GM21515 (cell line): ENCODE results near the gene DUSP5.

ENCODE experiments used
- ATAC-seq: cut with Tn5 transposase; IDR thresholded peaks from one replicate; pipeline ENCODE4 v1.9.1; 2021; ENCODE audit not compliant: unreplicated experiment

Gene DUSP5

GRCh38 chr10:110499796-110500514 is 2.2 kb downstream of the DUSP5 start:
- ATAC-seq, result no peak

DNA sequence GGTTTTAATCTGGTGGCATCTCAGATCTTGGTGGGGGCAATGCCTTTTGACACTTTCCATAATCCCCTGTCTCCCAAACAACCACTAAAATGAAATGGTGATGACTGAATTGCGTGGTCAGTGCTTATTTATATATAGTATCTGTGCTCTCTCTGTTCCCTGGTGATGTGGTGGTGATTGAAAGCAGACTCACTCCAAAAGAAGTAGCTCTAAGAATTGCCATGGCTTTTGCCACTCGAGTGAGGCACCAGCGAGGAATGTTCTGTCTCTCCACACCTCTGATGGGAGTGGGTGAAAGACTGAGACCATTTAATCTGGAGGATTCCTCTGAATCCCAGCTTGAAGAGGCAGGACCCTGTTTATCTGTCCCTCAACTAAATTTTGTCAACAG is 2.8 kb downstream of the DUSP5 start:
- no peak for ATAC-seq

- ATAC-seq, result no peak
Measured at GRCh38 chr10:110501142-110501937, 3.6 kb downstream of the DUSP5 start.

GRCh38 chr10:110502072-110502845 is 4.6 kb downstream of the DUSP5 start:
- ATAC-seq, result no peak

DNA sequence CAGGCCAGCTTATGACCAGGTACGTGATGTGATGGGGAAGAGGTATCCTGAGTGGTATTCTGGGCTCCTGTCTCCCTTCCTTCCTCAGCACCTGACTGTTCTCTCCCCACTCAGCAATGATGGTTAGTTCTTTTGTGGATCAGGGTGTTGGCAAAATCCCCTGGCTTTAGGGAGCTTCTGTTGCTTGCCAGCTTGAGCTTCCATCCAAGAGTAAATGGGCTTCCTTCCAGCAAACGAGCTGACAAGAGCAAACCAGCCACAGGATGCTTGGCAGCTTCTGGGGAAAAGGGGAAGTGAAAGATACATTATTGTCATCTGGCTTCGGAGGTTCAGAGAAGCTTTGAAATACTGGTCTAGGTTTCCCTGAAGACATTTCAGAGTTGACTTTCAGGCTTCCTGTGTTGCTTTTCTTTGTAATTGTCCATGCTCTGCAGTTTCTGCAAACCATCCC is 5.2 kb downstream of the DUSP5 start:
- peak; percentile 45 for ATAC-seq

GRCh38 chr10:110503528-110504110 is 5.9 kb downstream of the DUSP5 start:
- no peak for ATAC-seq

DNA sequence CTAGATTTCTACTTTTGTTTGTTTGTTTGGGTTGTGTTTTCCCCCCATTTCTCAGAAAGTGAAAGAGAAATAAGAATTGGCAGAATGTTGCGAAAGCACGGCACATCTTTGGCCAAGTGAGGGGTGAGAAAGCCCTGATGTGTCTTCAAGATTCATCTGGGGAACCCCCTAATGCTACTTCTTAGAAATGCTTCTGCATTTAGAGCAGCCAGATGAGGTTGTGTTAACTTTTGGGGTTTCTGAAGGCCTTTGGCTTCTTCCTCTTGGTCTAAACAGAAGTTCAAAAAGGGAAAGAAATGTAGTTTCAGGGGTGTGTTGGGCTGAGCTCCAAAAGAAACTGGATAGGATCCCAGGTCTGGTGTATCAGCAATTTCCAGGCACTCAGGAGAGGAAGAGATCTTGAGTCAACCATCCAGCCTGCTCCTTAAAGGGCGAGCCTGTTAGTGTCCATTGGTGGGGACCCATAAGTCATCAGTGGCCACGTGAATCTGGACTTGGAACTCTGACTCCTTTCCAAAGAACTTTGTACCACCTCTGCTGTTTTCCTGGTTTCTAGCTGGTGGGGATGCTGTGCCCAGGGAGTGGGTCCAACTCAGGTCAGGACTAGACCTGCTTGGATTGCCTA is 6.5 kb downstream of the DUSP5 start:
- peak; percentile 65 for ATAC-seq

- no peak for ATAC-seq
Measured at GRCh38 chr10:110505130-110505770, 7.5 kb downstream of the DUSP5 start.

DNA sequence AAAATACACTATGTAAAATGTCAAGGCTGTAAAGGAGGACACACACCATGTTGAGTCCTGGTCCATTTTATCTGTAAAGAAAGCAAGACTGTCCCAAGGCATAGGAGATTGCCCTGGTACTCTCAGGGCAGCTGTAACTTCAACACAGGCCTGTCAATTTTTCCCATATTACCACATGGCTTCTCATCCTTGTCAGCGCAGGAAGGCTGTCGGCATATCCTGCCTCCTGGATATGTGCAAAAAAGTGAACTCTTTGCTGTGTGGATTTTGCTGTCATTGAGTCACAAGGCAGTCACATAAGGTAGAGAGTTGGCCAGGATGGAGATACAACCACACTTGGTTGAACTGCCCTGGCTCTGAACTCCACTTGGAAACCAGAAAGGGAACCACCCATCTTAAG is 8.7 kb downstream of the DUSP5 start:
- ATAC-seq, result no peak

GRCh38 chr10:110507346-110507745 is 9.6 kb downstream of the DUSP5 start:
- no peak for ATAC-seq

DNA sequence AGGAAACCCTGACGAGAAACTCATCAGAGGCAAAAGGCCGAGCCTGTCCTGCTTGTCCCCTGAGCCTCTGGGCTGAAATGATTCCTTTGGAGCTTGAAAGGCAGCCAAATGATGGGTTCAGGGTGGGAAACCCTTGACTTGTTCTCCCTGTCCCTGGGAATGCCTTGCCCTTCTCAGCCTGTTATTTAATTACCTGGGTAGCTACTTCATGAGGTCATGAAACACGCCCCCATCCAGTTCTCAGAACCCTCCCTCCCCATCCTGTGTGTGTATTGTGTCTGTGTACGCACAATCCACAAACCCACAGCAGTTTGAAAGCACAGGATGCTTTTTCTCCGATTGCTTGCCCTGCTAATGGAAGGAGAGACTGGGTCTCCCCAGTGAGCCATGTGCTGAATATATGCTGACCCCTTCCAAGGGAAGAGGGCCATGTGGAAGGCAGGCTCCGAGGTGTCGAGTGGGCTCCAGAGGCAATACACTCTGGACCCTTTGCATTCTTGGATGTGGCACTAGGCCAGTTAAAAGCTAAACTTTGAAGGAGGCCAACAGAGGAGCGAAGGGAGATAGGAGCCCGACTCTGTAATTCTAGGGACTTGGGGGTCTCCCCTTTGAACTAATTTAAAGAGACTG is 10.6 kb downstream of the DUSP5 start:
- ATAC-seq, result no peak

- ATAC-seq, result no peak
Measured at GRCh38 chr10:110508806-110509544, 11.3 kb downstream of the DUSP5 start.

GRCh38 chr10:110509560-110509959 is 11.9 kb downstream of the DUSP5 start:
- no peak for ATAC-seq

- no peak for ATAC-seq
Measured at GRCh38 chr10:110510086-110510485, 12.4 kb downstream of the DUSP5 start.

GRCh38 chr10:110510730-110511129 is 13.0 kb downstream of the DUSP5 start:
- no peak for ATAC-seq

DNA sequence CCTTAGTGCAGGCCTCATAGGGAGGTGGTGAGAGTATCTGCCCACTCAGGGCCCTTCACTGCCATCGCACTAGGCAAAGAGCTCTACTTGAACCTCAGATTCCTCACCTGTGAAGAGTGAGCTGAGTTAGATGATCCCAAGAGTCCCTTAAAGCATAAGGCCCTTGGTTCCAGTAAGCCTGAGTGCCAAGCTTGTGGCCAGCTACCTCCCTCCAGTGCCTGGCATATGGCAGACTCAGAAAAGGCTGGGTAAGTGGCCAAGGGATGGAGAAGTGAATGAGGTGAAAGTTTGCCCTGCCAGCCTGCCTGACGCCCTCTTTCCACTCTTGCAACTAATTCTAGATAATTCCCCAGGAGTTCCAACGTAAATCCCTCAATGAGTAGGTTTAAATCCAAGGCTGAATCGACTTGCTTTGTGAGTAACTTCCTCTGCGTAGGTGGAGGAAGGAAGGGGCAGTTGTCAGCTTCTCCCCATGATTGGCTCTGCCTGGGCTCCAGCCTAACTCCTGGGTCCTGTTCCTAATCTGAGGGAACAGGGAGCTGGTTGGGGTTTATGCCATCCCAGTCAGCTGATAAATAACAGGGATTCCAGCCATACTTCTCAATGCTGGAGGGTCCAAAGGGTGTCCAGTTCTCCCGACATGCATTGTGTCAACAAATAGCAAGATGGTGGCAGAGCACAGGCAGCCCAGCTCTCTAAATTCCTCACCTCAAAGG is 14.2 kb downstream of the DUSP5 start:
- no peak for ATAC-seq

DNA sequence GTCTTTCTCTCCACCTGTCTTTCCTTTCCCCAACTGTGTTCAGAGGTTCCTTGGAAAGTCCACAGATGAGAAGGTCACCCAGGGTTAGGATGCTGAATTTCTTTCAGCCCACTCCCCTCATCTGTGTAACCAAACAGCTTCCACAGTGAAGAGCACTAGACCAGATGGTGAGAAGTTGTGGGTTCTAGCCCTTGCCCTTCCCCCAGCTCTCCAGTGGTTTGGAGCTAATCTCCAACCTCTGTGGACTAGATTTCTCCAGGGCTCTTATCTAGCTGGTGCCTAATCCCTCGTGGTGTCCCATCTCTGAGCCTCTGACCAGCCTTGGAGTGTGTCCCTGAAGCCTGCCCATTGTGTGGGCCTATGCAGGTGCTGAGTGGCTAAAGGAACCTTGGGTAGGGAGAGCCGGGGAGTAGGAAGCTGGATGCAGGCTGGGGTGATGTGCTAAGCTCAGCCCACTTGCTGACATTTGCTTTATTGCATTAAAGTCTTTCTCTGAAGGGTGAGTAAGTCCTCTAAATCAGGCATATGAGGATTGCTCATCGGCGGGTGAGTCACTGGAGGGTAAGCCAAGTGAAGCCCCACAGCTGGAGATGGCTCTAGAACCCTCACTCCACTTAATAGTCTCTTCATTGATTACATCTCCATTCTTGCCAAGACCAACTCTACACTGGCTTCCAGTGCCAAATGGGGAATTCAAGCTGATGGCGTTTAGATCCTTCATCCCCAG is 14.9 kb downstream of the DUSP5 start:
- no peak for ATAC-seq

- no peak for ATAC-seq
Measured at GRCh38 chr10:110513949-110514348, 16.2 kb downstream of the DUSP5 start.
